ENCODE results near the gene IFNK.

- TF ChIP-seq CTCF (IDR thresholded peaks at IDR 0.05 in 8 of 11, conservative IDR thresholded peaks at IDR 0.05 in 3 of 11) (peak in 5 of 11 experiments; percentile 11 to 33 (median 23)), POLR2A (IDR thresholded peaks at IDR 0.05) (no peak)
These were observed 11.6 kb downstream of the IFNK start for GRCh38 chr9:27535701-27536118.

All from spleen (tissue), 7 donors.